Activated T-cell treated with anti-CD3 and anti-CD28 coated beads, Interleukin-2, amount 50 U/mL, for 48 hours (primary cell): ENCODE data around the gene INPP5J.
"Not testable (repeated sequence)": the region's sequence is repeated elsewhere in the genome, so short reads cannot be mapped to it uniquely, and the experiment has no call there.

ENCODE experiments used
- DNase-seq, 2 experiments: peaks; one replicate each; pipeline ENCODE4 v3.0.0-alpha.2; 2020

Gene INPP5J

GRCh38 chr22:31122532-31123291 lies at the start of gene INPP5J:
INPP5J (plus strand) TSS chr22:31122966; CDS start chr22:31123015, 49 bp downstream.
- DNase-seq = no peak

- DNase-seq = not testable (repeated sequence)
Observed at GRCh38 chr22:31073125-31073524, 49.6 kb upstream of the INPP5J start.

- DNase-seq = not testable (repeated sequence)
Observed at GRCh38 chr22:31073545-31074145, 49.1 kb upstream of the INPP5J start.

GRCh38 chr22:31075961-31076360 lies 46.8 kb upstream of the INPP5J start:
- no peak for DNase-seq

GRCh38 chr22:31077681-31078080 lies 45.1 kb upstream of the INPP5J start:
- no peak for DNase-seq

GRCh38 chr22:31078389-31078788 lies 44.4 kb upstream of the INPP5J start:
- not testable (repeated sequence) for DNase-seq

GRCh38 chr22:31079095-31079642 lies 43.6 kb upstream of the INPP5J start:
- no peak for DNase-seq

- no peak for DNase-seq
Observed at GRCh38 chr22:31080164-31080847, 42.5 kb upstream of the INPP5J start.

GRCh38 chr22:31080848-31081649 lies 41.7 kb upstream of the INPP5J start, which contains the start of gene SMTN:
SMTN (plus strand) TSS chr22:31081318; CDS start chr22:31083259, 1,941 bp downstream.
- DNase-seq = peak; percentile 95 to 96

- DNase-seq = peak; percentile 52 to 64
Observed at GRCh38 chr22:31081963-31082605, 40.7 kb upstream of the INPP5J start.

- peak; percentile 78 to 85 for DNase-seq
Observed at GRCh38 chr22:31082606-31083376, 40.0 kb upstream of the INPP5J start.

- peak in 1 of 2 experiments; percentile 34 for DNase-seq
Observed at GRCh38 chr22:31083377-31083768, 39.4 kb upstream of the INPP5J start.

GRCh38 chr22:31083923-31084810 lies 38.6 kb upstream of the INPP5J start:
- no peak for DNase-seq

- DNase-seq = peak; percentile 91 to 92
Observed at GRCh38 chr22:31084811-31085492, 37.8 kb upstream of the INPP5J start.

- DNase-seq = no peak
Observed at GRCh38 chr22:31085493-31085824, 37.3 kb upstream of the INPP5J start.

- no peak for DNase-seq
Observed at GRCh38 chr22:31085928-31086327, 36.8 kb upstream of the INPP5J start.

GRCh38 chr22:31086703-31087330 lies 35.9 kb upstream of the INPP5J start:
- no peak for DNase-seq

- no peak for DNase-seq
Observed at GRCh38 chr22:31087744-31088215, 35.0 kb upstream of the INPP5J start.
